SK-N-SH (cell line): ENCODE data around the gene CADM2. TPM values are rescaled to one million over a fixed set of nuclear protein-coding genes. Genes with fewer than 3 reads are reported as not detected.

ENCODE experiments used
- CTCF ChIA-PET: fragments of 300-600, 350-600 bp; formaldehyde crosslinking; extraction: SDS; loops from one replicate; lab custom pipeline; 2021; lab: Yijun Ruan, JAX
- POLR2A ChIA-PET: fragments of 350-600 bp; sonication (Branson Sonifier 250); formaldehyde crosslinking; extraction: SDS; loops from one replicate; lab custom pipeline; 2020; ENCODE audit warnings: antibody characterized with exemption, inconsistent platforms; lab: Yijun Ruan, JAX
- DNase-seq: peaks from one replicate; pipeline ENCODE4 v3.0.0; 2012
- H2AFZ ChIP-seq: fragments of 200-600 bp; sonication (generic); 2 replicates; pipeline ENCODE4 v1.8.1; 2016; ENCODE audit warnings: antibody characterized with exemption, mild to moderate bottlenecking, low read depth
- H3F3A ChIP-seq: fragments of 200-600 bp; sonication (generic); replicated peaks from 2 replicates; pipeline ENCODE3; 2016; ENCODE audit warnings: antibody characterized with exemption, mild to moderate bottlenecking; ENCODE audit not compliant: insufficient read depth
- H3K27ac ChIP-seq, 2 experiments: fragments of 200-500 bp in 1 of 2; fragments of 200-600 bp in 1 of 2; sonication (Bioruptor generic) in 1 of 2; sonication (generic), shearing (Covaris generic) in 1 of 2; 2 replicates each; pipeline versions ENCODE4 v1.5.1 to v1.6.1; 2014 to 2016; ENCODE audit warnings: low read depth in 2 of 2, inconsistent platforms in 1 of 2, low read length in 1 of 2, mild to moderate bottlenecking in 1 of 2, mixed read lengths in 1 of 2
- H3K27me3 ChIP-seq: fragments of 200-600 bp; sonication (generic), shearing (Covaris generic); 2 replicates; pipeline ENCODE4 v1.6.1; 2016; ENCODE audit warnings: mixed run types; ENCODE audit not compliant: insufficient read depth
- H3K36me3 ChIP-seq, 2 experiments: fragments of 200-500 bp in 1 of 2; fragments of 200-600 bp in 1 of 2; sonication (Bioruptor generic) in 1 of 2; sonication (generic) in 1 of 2; replicated peaks in 1 of 2; 2 replicates each; pipeline versions ENCODE3 to v1.5.1; 2014 to 2016; ENCODE audit warnings: low read length in 1 of 2, mild to moderate bottlenecking in 1 of 2; ENCODE audit not compliant: insufficient read depth in 2 of 2, control insufficient read depth in 1 of 2
- H3K4me1 ChIP-seq, 2 experiments: fragments of 200-500 bp in 1 of 2; fragments of 200-600 bp in 1 of 2; sonication (Bioruptor generic) in 1 of 2; sonication (generic), shearing (Covaris generic) in 1 of 2; 2 replicates each; pipeline versions ENCODE4 v1.5.1 to v1.6.1; 2014 to 2016; ENCODE audit warnings: low read depth in 1 of 2, low read length in 1 of 2, mixed run types in 1 of 2; ENCODE audit not compliant: insufficient read depth in 2 of 2, control insufficient read depth in 1 of 2
- H3K4me2 ChIP-seq: fragments of 200-600 bp; sonication (generic), shearing (Covaris generic); 2 replicates; pipeline ENCODE4 v1.6.1; 2017; ENCODE audit warnings: mixed run types
- H3K4me3 ChIP-seq, 2 experiments: fragments of 200-500 bp in 1 of 2; fragments of 200-600 bp in 1 of 2; sonication (Bioruptor generic) in 1 of 2; sonication (generic), shearing (Covaris generic) in 1 of 2; 2 replicates each; pipeline versions ENCODE4 v1.5.1 to v1.8.1; 2014 to 2016; ENCODE audit warnings: low read depth in 2 of 2, inconsistent platforms in 1 of 2, low read length in 1 of 2, mild to moderate bottlenecking in 1 of 2, mixed read lengths in 1 of 2, moderate library complexity in 1 of 2
- H3K79me2 ChIP-seq: fragments of 200-600 bp; sonication (generic); 2 replicates; pipeline ENCODE4 v1.8.1; 2017; ENCODE audit warnings: mild to moderate bottlenecking; ENCODE audit not compliant: insufficient read depth
- H3K9ac ChIP-seq: fragments of 200-600 bp; sonication (generic); 2 replicates; pipeline ENCODE4 v1.6.1; 2017; ENCODE audit warnings: mixed run types
- H3K9me2 ChIP-seq: fragments of 200-600 bp; sonication (generic); 2 replicates; pipeline ENCODE4 v1.6.1; 2017; ENCODE audit warnings: mixed run types
- H3K9me3 ChIP-seq: fragments of 200-600 bp; sonication (generic); 2 replicates; pipeline ENCODE4 v1.6.1; 2017; ENCODE audit warnings: mixed run types, mild to moderate bottlenecking, moderate library complexity
- H4K20me1 ChIP-seq: fragments of 200-600 bp; sonication (generic); 2 replicates; pipeline ENCODE4 v1.6.1; 2017; ENCODE audit warnings: mild to moderate bottlenecking, mixed run types; ENCODE audit not compliant: insufficient read depth
- ELF1 ChIP-seq: IDR thresholded peaks from 2 replicates; pipeline ENCODE4 v1.4.0; 2012
- EZH2phosphoT487 ChIP-seq: fragments of 200-600 bp; sonication (generic); IDR thresholded peaks from 2 replicates; pipeline ENCODE4 v1.6.1; 2017; ENCODE audit warnings: low read depth, mixed run types, mild to moderate bottlenecking, antibody characterized with exemption, moderate library complexity, borderline replicate concordance
- FOSL2 ChIP-seq: IDR thresholded peaks from 2 replicates; pipeline ENCODE4 v1.4.0; 2012; ENCODE audit warnings: low read depth, mild to moderate bottlenecking, moderate library complexity, borderline replicate concordance
- FOXM1 ChIP-seq: IDR thresholded peaks from 2 replicates; pipeline ENCODE4 v1.4.0; 2012; ENCODE audit warnings: low read depth, mild to moderate bottlenecking
- RAD21 ChIP-seq: IDR thresholded peaks from 2 replicates; pipeline ENCODE4 v1.6.1; 2012; ENCODE audit warnings: mild to moderate bottlenecking, low read length
- RCOR1 ChIP-seq: fragments of 150-350 bp; IDR thresholded peaks from 2 replicates; pipeline ENCODE4 v1.6.1; 2017; ENCODE audit warnings: antibody characterized with exemption, low read length
- SMC3 ChIP-seq: IDR thresholded peaks from 2 replicates; pipeline ENCODE4 v1.6.1; 2012; ENCODE audit warnings: low read depth, low read length, improper control_type of control experiment
- TAF1 ChIP-seq: IDR thresholded peaks from 2 replicates; pipeline ENCODE4 v1.6.1; 2012; ENCODE audit warnings: low read depth, mild to moderate bottlenecking, low read length, moderate library complexity, borderline replicate concordance
- WGBS: methylation state at CpG from one replicate; pipeline ENCODE4 v1.1.6; 2017; ENCODE audit warnings: low lambda C conversion rate; 5-methylcytosine and 5-hydroxymethylcytosine counted together
- polyA plus RNA-seq, 3 experiments: library from polyadenylated mRNA; depleted of rRNA; stranded (reverse); fragments of >200 nt; gene quantifications; 2 replicates each; pipeline ENCODE4 v1.2.3, GENCODE V29; 2012
- TF ChIP-seq, protein P1 (sequence below): IDR thresholded peaks from 2 replicates; pipeline ENCODE4 v1.4.0; 2012; ENCODE audit warnings: low read depth, borderline replicate concordance
- TF ChIP-seq, protein P2 (sequence below): fragments of 200-600 bp; sonication (generic); IDR thresholded peaks from 2 replicates; pipeline ENCODE4 v1.6.1; 2017; ENCODE audit warnings: antibody characterized with exemption, mild to moderate bottlenecking, moderate library complexity
- TF ChIP-seq, protein P3 (sequence below): IDR thresholded peaks from 2 replicates; pipeline ENCODE4 v1.4.0; 2012; ENCODE audit warnings: low read depth, borderline replicate concordance
- TF ChIP-seq, protein P4 (sequence below): IDR thresholded peaks from 2 replicates; pipeline ENCODE4 v1.6.1; 2012; ENCODE audit warnings: mild to moderate bottlenecking, low read depth, low read length, moderate library complexity

The CADM2 gene
- polyA plus RNA-seq, 1 of the 3 experiments (the other 2 are of a cell fraction): 0.46 TPM

DNA sequence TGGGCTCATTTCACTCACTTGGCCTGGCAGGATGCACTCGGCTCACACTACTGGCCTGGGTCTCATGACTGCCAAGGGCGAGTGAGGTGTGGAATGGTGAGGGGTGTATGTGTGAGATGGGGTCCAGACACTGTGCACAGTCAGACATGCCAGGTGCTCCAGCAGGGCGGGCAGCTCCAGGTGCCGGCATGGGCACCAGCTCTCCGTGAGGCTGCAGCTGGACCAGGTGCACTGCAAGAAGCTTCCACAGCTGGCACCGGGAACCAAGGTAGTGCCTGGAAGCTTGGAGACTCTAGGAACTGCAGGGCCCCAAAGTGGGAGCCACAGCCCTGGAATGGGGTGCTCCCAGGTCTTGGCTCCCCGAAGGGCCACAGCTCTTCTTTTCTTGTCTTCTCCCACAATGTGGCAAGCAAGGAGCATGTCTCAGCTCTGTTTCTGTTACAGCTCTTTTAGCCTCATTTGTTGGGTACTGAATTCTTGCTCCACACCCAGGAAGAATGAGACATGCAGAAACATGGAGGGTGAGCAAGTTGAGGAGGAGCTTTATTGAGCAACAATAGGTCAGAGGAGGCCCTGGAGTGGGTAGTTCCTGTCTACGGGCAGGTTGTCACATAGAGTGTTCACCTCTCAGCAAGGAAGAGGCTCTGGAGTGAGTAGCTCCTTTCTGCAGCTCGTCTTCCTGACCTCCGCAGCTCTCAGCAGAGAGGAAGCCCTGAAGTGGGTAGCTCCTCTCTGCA is 762.8 kb downstream of the CADM2 start:
- Histone ChIP-seq H3K9me3 (no peaks in the 10 kb centered on the region), H2AFZ (no peak overlapping the region), H3K27ac (no peak overlapping the region), H3K9ac (no peak overlapping the region), H3K27me3 (no peaks in the 10 kb centered on the region), H3K4me3 (no peak overlapping the region), H3K4me2 (no peak overlapping the region), H3K9me2 (no peaks in the 10 kb centered on the region), H3F3A (peaks cover 5% of the 10 kb centered on the region), H3K4me1 (no peaks in the 10 kb centered on the region)
- CTCF ChIA-PET: interaction anchor here (0.8 kb wide), 1 partner anchor 79 kb away, joined by 4 read pairs; no protein-coding TSS in a partner anchor
- DNase-seq: no peak
- 21% methylated on average over 9 of the region's 10 CpGs for WGBS
- TF ChIP-seq, protein P1, sequence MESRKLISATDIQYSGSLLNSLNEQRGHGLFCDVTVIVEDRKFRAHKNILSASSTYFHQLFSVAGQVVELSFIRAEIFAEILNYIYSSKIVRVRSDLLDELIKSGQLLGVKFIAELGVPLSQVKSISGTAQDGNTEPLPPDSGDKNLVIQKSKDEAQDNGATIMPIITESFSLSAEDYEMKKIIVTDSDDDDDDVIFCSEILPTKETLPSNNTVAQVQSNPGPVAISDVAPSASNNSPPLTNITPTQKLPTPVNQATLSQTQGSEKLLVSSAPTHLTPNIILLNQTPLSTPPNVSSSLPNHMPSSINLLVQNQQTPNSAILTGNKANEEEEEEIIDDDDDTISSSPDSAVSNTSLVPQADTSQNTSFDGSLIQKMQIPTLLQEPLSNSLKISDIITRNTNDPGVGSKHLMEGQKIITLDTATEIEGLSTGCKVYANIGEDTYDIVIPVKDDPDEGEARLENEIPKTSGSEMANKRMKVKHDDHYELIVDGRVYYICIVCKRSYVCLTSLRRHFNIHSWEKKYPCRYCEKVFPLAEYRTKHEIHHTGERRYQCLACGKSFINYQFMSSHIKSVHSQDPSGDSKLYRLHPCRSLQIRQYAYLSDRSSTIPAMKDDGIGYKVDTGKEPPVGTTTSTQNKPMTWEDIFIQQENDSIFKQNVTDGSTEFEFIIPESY: no peak
- TF ChIP-seq RAD21 (no peak), ELF1 (no peak), TAF1 (no peak), FOSL2 (no peak), RCOR1 (no peak)
- TF ChIP-seq, protein P2, sequence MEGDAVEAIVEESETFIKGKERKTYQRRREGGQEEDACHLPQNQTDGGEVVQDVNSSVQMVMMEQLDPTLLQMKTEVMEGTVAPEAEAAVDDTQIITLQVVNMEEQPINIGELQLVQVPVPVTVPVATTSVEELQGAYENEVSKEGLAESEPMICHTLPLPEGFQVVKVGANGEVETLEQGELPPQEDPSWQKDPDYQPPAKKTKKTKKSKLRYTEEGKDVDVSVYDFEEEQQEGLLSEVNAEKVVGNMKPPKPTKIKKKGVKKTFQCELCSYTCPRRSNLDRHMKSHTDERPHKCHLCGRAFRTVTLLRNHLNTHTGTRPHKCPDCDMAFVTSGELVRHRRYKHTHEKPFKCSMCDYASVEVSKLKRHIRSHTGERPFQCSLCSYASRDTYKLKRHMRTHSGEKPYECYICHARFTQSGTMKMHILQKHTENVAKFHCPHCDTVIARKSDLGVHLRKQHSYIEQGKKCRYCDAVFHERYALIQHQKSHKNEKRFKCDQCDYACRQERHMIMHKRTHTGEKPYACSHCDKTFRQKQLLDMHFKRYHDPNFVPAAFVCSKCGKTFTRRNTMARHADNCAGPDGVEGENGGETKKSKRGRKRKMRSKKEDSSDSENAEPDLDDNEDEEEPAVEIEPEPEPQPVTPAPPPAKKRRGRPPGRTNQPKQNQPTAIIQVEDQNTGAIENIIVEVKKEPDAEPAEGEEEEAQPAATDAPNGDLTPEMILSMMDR: no peak
- TF ChIP-seq, all 33 proteins: peak for 0
- no peaks in the 10 kb centered on the region for H3K36me3 ChIP-seq
- no peaks in the 10 kb centered on the region for H4K20me1 ChIP-seq
- H3K79me2 ChIP-seq: no peaks in the 10 kb centered on the region
- POLR2A ChIA-PET: no interaction called here

DNA sequence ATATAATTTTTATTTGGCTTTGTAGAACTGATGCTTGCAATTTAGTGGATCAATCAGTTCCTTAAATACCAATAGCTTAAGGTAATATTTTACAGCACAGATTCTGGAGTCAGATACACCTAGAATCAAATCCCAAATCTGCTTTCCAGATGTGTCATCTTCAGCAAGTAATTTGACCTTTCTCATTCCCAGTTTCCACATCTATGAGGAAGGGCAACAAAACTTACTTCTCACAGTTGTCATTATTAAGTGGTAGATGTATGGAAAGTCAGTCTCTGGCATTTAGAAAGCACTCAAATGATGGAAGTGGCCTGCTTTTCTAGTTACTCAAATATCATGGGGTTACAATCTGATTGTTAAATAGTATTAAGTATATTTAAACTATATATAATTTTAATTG is 767.0 kb downstream of the CADM2 start:
- H3K4me2 ChIP-seq: no peak overlapping the region
- no peaks in the 10 kb centered on the region for H3K9me3 ChIP-seq
- peaks cover 7% of the 10 kb centered on the region for H3F3A ChIP-seq
- CTCF ChIA-PET: no interaction called here
- no peaks in the 10 kb centered on the region for H3K36me3 ChIP-seq
- no peak overlapping the region for H3K27ac ChIP-seq
- no peaks in the 10 kb centered on the region for H3K79me2 ChIP-seq
- H3K9ac ChIP-seq: no peak overlapping the region
- no peak overlapping the region for H3K4me3 ChIP-seq
- no peak overlapping the region for H2AFZ ChIP-seq
- no peaks in the 10 kb centered on the region for H3K9me2 ChIP-seq
- POLR2A ChIA-PET: no interaction called here
- TF ChIP-seq FOXM1: no peak
- TF ChIP-seq TAF1: no peak
- TF ChIP-seq SMC3: no peak
- no peak for TF ChIP-seq EZH2phosphoT487
- TF ChIP-seq, protein P3, sequence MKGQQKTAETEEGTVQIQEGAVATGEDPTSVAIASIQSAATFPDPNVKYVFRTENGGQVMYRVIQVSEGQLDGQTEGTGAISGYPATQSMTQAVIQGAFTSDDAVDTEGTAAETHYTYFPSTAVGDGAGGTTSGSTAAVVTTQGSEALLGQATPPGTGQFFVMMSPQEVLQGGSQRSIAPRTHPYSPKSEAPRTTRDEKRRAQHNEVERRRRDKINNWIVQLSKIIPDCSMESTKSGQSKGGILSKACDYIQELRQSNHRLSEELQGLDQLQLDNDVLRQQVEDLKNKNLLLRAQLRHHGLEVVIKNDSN: no peak
- TF ChIP-seq, protein P4, sequence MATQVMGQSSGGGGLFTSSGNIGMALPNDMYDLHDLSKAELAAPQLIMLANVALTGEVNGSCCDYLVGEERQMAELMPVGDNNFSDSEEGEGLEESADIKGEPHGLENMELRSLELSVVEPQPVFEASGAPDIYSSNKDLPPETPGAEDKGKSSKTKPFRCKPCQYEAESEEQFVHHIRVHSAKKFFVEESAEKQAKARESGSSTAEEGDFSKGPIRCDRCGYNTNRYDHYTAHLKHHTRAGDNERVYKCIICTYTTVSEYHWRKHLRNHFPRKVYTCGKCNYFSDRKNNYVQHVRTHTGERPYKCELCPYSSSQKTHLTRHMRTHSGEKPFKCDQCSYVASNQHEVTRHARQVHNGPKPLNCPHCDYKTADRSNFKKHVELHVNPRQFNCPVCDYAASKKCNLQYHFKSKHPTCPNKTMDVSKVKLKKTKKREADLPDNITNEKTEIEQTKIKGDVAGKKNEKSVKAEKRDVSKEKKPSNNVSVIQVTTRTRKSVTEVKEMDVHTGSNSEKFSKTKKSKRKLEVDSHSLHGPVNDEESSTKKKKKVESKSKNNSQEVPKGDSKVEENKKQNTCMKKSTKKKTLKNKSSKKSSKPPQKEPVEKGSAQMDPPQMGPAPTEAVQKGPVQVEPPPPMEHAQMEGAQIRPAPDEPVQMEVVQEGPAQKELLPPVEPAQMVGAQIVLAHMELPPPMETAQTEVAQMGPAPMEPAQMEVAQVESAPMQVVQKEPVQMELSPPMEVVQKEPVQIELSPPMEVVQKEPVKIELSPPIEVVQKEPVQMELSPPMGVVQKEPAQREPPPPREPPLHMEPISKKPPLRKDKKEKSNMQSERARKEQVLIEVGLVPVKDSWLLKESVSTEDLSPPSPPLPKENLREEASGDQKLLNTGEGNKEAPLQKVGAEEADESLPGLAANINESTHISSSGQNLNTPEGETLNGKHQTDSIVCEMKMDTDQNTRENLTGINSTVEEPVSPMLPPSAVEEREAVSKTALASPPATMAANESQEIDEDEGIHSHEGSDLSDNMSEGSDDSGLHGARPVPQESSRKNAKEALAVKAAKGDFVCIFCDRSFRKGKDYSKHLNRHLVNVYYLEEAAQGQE: no peak
- H4K20me1 ChIP-seq: no peaks in the 10 kb centered on the region
- no peak for DNase-seq
- H3K4me1 ChIP-seq: no peaks in the 10 kb centered on the region
- no peaks in the 10 kb centered on the region for H3K27me3 ChIP-seq
